Measurements from ENCODE around the gene IFNL2. TPM values are rescaled to one million over a fixed set of nuclear protein-coding genes. Genes with fewer than 3 reads are reported as not detected.
"Not testable (repeated sequence)": the region's sequence is repeated elsewhere in the genome, so short reads cannot be mapped to it uniquely, and the experiment has no call there.

Gene IFNL2
- total and polyA plus RNA-seq, 2 donors (not counting 3 experiments of a cell fraction or from before 2014, with no cell fraction given): not detected

GRCh38 chr19:39240421-39240820 is 27.8 kb upstream of the IFNL2 start:
- Histone ChIP-seq H2AFZ (ENCODE audit: low read depth, low read length) (no peak overlapping the region), H3K36me3 (ENCODE audit: control insufficient read depth in 2 of 2, extremely low read depth in 1 of 2, insufficient read depth in 2 of 2, low read length in 2 of 2) (no peaks in the 10 kb centered on the region), H3K9me1 (replicated peaks; ENCODE audit: control insufficient read depth, extremely low read depth, insufficient read depth, low read length) (no peaks in the 10 kb centered on the region), H3K79me2 (ENCODE audit: control insufficient read depth, insufficient read depth, low read length) (no peaks in the 10 kb centered on the region), H3K9me3 (replicated peaks; ENCODE audit: control insufficient read depth, insufficient read depth, low read length) (no peaks in the 10 kb centered on the region), H3K4me2 (ENCODE audit: insufficient read depth, low read length) (no peak overlapping the region), H3K4me1 (ENCODE audit: control insufficient read depth, extremely low read depth, insufficient read depth, low read length) (no peaks in the 10 kb centered on the region), H3K4me3 (replicated peaks in 1 of 3; ENCODE audit: insufficient read depth in 1 of 3, low read depth in 1 of 3, low read length in 3 of 3) (no peak overlapping the region), H3K27me3 (ENCODE audit: control insufficient read depth in 2 of 2, insufficient read depth in 2 of 2, low read length in 2 of 2) (no peaks in the 10 kb centered on the region), H4K20me1 (replicated peaks; ENCODE audit: control insufficient read depth, extremely low read depth, insufficient read depth, low read length) (no peaks in the 10 kb centered on the region), H3K9ac (replicated peaks; ENCODE audit: extremely low read depth, insufficient read depth, low read length) (no peak overlapping the region), H3K27ac (ENCODE audit: insufficient read depth, low read depth, low read length) (no peak overlapping the region)
- ChIA-PET POLR2A (no interaction called here), CTCF (interaction anchor here (1.0 kb wide), 1 partner anchor 21 kb away, joined by 3 read pairs; no protein-coding TSS in a partner anchor)
- no peak for DNase-seq (ENCODE audit: low read depth, low spot score)
- FAIRE-seq: no peak
- BruUV-seq (replicated peaks): no TSS peak
- dilution Hi-C loops (cut with MboI; ENCODE audit: extremely low pct_ligation_motif_present, low sequenced_read_pairs) (no loop called here), intact Hi-C loops (cut with micrococcal nuclease) (no loop called here)
- no peak for TF ChIP-seq POLR2AphosphoS5 (IDR thresholded peaks at IDR 0.05; ENCODE audit: insufficient read depth, low read depth, low read length)
- TF ChIP-seq MYC (IDR thresholded peaks at IDR 0.05; ENCODE audit: low read depth, low read length): no peak
- no peak for TF ChIP-seq JUN (IDR thresholded peaks at IDR 0.05; ENCODE audit: borderline replicate concordance, insufficient read depth, insufficient read length, low read depth)
- no peak for TF ChIP-seq CTCF (IDR thresholded peaks at IDR 0.05; ENCODE audit: extremely low read depth in 1 of 2, insufficient read depth in 1 of 2, low read depth in 1 of 2, low read length in 2 of 2)
- TF ChIP-seq GATA2 (IDR thresholded peaks at IDR 0.05; ENCODE audit: insufficient read depth, insufficient read length, low read depth, low read length): no peak
- no peak for TF ChIP-seq FOS (IDR thresholded peaks at IDR 0.05; ENCODE audit: borderline replicate concordance, insufficient read depth, low read length)
- no peak for TF ChIP-seq EZH2 (IDR thresholded peaks at IDR 0.05; ENCODE audit: borderline replicate concordance, low read depth, low read length, severe bottlenecking)
- TF ChIP-seq POLR2A (IDR thresholded peaks at IDR 0.05; ENCODE audit: low read depth, low read length): no peak
- TF ChIP-seq MAX (IDR thresholded peaks at IDR 0.05; ENCODE audit: insufficient read depth, insufficient read length): no peak

- H3K9me1 ChIP-seq (replicated peaks; ENCODE audit: control insufficient read depth, extremely low read depth, insufficient read depth, low read length); FAIRE-seq; H3K9ac ChIP-seq (replicated peaks; ENCODE audit: extremely low read depth, insufficient read depth, low read length); H3K36me3 ChIP-seq (ENCODE audit: control insufficient read depth in 2 of 2, extremely low read depth in 1 of 2, insufficient read depth in 2 of 2, low read length in 2 of 2); POLR2A ChIA-PET; H3K9me3 ChIP-seq (replicated peaks; ENCODE audit: control insufficient read depth, insufficient read depth, low read length); BruUV-seq (replicated peaks); H3K27ac ChIP-seq (ENCODE audit: insufficient read depth, low read depth, low read length); H3K4me1 ChIP-seq (ENCODE audit: control insufficient read depth, extremely low read depth, insufficient read depth, low read length); H4K20me1 ChIP-seq (replicated peaks; ENCODE audit: control insufficient read depth, extremely low read depth, insufficient read depth, low read length); CTCF ChIA-PET; H3K4me2 ChIP-seq (ENCODE audit: insufficient read depth, low read length); H3K4me3 ChIP-seq (replicated peaks in 1 of 3; ENCODE audit: insufficient read depth in 1 of 3, low read depth in 1 of 3, low read length in 3 of 3); intact Hi-C loops (cut with micrococcal nuclease); H3K79me2 ChIP-seq (ENCODE audit: control insufficient read depth, insufficient read depth, low read length); DNase-seq (ENCODE audit: low read depth, low spot score); H2AFZ ChIP-seq (ENCODE audit: low read depth, low read length); dilution Hi-C loops (cut with MboI; ENCODE audit: extremely low pct_ligation_motif_present, low sequenced_read_pairs): not testable (repeated sequence)
- peaks cover 12 to 20% of the 10 kb centered on the region in 2 experiments for H3K27me3 ChIP-seq (ENCODE audit: control insufficient read depth in 2 of 2, insufficient read depth in 2 of 2, low read length in 2 of 2)
Measured at GRCh38 chr19:39243741-39244140, 24.5 kb upstream of the IFNL2 start.

GRCh38 chr19:39244410-39245100 is 23.6 kb upstream of the IFNL2 start, which contains the start of gene IFNL3:
Gene IFNL3, minus strand, starts transcription at chr19:39245006. Its CDS starts 39 bp downstream, at chr19:39244967.
- H3K9me3 ChIP-seq (replicated peaks; ENCODE audit: control insufficient read depth, insufficient read depth, low read length); H3K9me1 ChIP-seq (replicated peaks; ENCODE audit: control insufficient read depth, extremely low read depth, insufficient read depth, low read length); H3K4me3 ChIP-seq (replicated peaks in 1 of 3; ENCODE audit: insufficient read depth in 1 of 3, low read depth in 1 of 3, low read length in 3 of 3); H3K4me2 ChIP-seq (ENCODE audit: insufficient read depth, low read length); H3K36me3 ChIP-seq (ENCODE audit: control insufficient read depth in 2 of 2, extremely low read depth in 1 of 2, insufficient read depth in 2 of 2, low read length in 2 of 2); H3K79me2 ChIP-seq (ENCODE audit: control insufficient read depth, insufficient read depth, low read length); BruUV-seq (replicated peaks); POLR2A ChIA-PET; dilution Hi-C loops (cut with MboI; ENCODE audit: extremely low pct_ligation_motif_present, low sequenced_read_pairs); H3K4me1 ChIP-seq (ENCODE audit: control insufficient read depth, extremely low read depth, insufficient read depth, low read length); CTCF ChIA-PET; H3K27ac ChIP-seq (ENCODE audit: insufficient read depth, low read depth, low read length); H4K20me1 ChIP-seq (replicated peaks; ENCODE audit: control insufficient read depth, extremely low read depth, insufficient read depth, low read length); DNase-seq (ENCODE audit: low read depth, low spot score); H3K9ac ChIP-seq (replicated peaks; ENCODE audit: extremely low read depth, insufficient read depth, low read length); intact Hi-C loops (cut with micrococcal nuclease); FAIRE-seq; H2AFZ ChIP-seq (ENCODE audit: low read depth, low read length): not testable (repeated sequence)
- H3K27me3 ChIP-seq (ENCODE audit: control insufficient read depth in 2 of 2, insufficient read depth in 2 of 2, low read length in 2 of 2): peaks cover 20 to 28% of the 10 kb centered on the region in 2 experiments

All from endothelial cell of umbilical vein (primary cell).